ENCODE measurements around the gene PCDHA8.
"Not testable (repeated sequence)": the region's sequence is repeated elsewhere in the genome, so short reads cannot be mapped to it uniquely, and the experiment has no call there.

GRCh38 chr5:140808241-140808888 is 32.6 kb upstream of the PCDHA8 start:
- not testable (repeated sequence) for TF ChIP-seq CTCF, POLR2A, POLR2AphosphoS5 (IDR thresholded peaks at IDR 0.05)
